Mucosa of descending colon (tissue), 3 donors: ENCODE results near the gene ACBD5. TPM values are rescaled to one million over a fixed set of nuclear protein-coding genes. Genes with fewer than 3 reads are reported as not detected.
"Not testable (repeated sequence)": the region's sequence is repeated elsewhere in the genome, so short reads cannot be mapped to it uniquely, and the experiment has no call there.

Experiments
- ATAC-seq: fragments of 200-7000 bp; cut with Tn5 transposase; one replicate; pipeline ENCODE4 v1.9.1; 2020; ENCODE audit warnings: mild to moderate bottlenecking, moderate library complexity
- DNase-seq, 3 donors: peaks; one replicate each; pipeline ENCODE4 v3.0.0-alpha.2; 2020
- H3K36me3 ChIP-seq: fragments of 200-600 bp; one replicate; pipeline ENCODE4 v1.8.0; 2021; ENCODE audit warnings: low read depth, mild to moderate bottlenecking
- H3K4me1 ChIP-seq: fragments of 200-600 bp; one replicate; pipeline ENCODE4 v1.8.0; 2021; ENCODE audit warnings: low read depth, mild to moderate bottlenecking
- H3K4me3 ChIP-seq: fragments of 200-600 bp; one replicate; pipeline ENCODE4 v1.8.0; 2021; ENCODE audit warnings: mild to moderate bottlenecking
- H3K9me3 ChIP-seq: fragments of 200-600 bp; one replicate; pipeline ENCODE4 v1.8.0; 2021; ENCODE audit warnings: mild to moderate bottlenecking
- CTCF ChIP-seq: fragments of 200-600 bp; IDR thresholded peaks from one replicate; pipeline ENCODE4 v1.8.0; 2022; ENCODE audit warnings: antibody characterized with exemption, mild to moderate bottlenecking
- intact Hi-C, 2 donors: fragments of 100-400 bp; cut with DNase I in 1 of 2; cut with micrococcal nuclease in 1 of 2; formaldehyde crosslinking; loops; one replicate each; pipeline versions ENCODE4 v1.11.0 to v1.11.1; 2022; cut with DNase I, micrococcal nuclease
- total RNA-seq, 3 donors: library from RNA; stranded (reverse); fragmentation: NEBNext Ultra II Directional in 2 of 3; extraction: Animal tissue kit (Norgen Biotek cat#: 25700) in 2 of 3; gene quantifications; one replicate each; pipeline versions ENCODE4 v1.2.1 to v1.2.4, GENCODE V29; 2021 to 2023
- donor health status: DM: no; HTN: no; CAD: no; lungs with moderate emphysema.
- donor health status: DM: no; HTN: no; CAD: no.
- donor health status: DM: no; HTN: yes; CAD: no.

The ACBD5 gene
- total RNA-seq, 3 donors from 2014 or later: 28.3 to 39.9 (median 31.9) TPM

DNA sequence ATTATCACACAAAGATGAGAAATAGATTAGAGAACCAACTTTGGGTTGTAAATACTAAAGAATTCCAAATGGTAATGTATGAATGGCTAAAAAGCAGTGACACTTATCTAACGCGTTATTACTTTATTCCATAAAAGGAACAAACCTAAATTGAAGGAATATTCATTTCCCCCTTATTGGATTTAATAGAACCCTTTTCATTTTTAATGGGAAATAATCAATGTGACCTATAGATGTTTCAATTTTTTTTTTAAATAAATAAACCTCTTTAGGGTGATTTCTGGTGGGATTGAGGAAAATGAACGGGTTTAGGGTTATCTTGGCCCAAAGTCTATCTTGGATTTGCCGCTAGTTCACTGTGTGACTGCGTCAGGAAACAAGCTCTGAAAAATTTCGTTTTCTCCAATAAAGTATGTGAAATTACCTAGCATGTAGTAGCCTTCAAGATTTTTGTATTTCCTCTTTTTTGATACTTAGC is 1.9 kb upstream of the ACBD5 start:
- TF ChIP-seq CTCF: no peak
- Histone ChIP-seq H3K4me1 (peaks cover 26% of the 10 kb centered on the region), H3K36me3 (peaks cover 4% of the 10 kb centered on the region), H3K4me3 (peak overlapping the region; percentile 15), H3K9me3 (no peaks in the 10 kb centered on the region)
- DNase-seq (no peak), ATAC-seq (no peak)
- intact Hi-C loops: no loop called here

DNA sequence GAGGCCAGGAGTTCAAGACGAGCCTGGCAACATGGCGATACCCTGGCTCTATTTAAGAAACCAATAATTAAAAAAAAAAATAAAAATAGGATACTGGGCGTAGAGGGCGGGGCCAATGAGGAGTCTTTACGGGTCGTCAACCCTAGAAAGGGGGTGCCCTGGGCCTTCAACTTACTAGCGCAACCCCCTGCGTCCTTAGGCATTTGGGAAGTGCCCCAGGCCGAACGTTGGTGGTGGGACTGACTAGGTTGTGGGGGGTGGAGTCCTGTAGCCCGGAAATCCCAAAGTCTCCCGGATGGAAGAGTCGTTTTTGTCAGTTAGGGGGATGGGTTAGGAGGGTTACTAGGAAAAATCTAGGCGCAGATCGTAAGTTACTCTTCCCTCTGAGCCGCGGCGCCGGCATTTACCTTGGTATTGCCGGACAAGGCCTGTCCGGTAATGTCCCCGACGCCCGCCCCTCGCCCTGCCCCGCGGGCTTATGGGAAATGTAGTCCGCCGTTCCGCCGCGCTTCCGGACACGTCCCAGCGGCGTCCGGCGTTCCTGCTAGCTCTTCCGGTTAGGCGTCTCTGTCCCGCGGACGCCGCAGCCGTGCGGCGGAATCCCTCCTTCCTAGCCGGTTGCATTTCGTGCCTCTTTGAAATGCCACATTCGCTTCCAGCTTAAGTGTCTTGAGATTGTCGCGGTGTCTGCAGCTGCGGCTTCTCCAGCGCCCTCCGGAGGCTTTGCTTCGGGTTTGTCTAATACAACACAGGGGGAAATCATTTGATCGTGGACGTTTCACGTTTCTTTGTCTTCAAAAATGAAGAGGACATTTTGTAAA is 1.3 kb upstream of the ACBD5 start:
- Histone ChIP-seq H3K4me1 (peaks cover 26% of the 10 kb centered on the region), H3K4me3 (peak overlapping the region; percentile 15), H3K36me3 (peaks cover 4% of the 10 kb centered on the region), H3K9me3 (no peaks in the 10 kb centered on the region)
- no peak for TF ChIP-seq CTCF
- intact Hi-C loops: no loop called here
- DNase-seq (peak; percentile 94 to 96 (median 95)), ATAC-seq (peak; percentile 85)

GRCh38 chr10:27241010-27241651 is 534 bp upstream of the ACBD5 start:
- TF ChIP-seq CTCF: no peak
- Histone ChIP-seq H3K4me1 (peaks cover 26% of the 10 kb centered on the region), H3K36me3 (peaks cover 4% of the 10 kb centered on the region), H3K9me3 (no peaks in the 10 kb centered on the region), H3K4me3 (peak overlapping the region; percentile 52)
- intact Hi-C loops: no loop called here
- ATAC-seq: peak; percentile 15
- DNase-seq: peak; percentile 42 to 65 (median 63)

GRCh38 chr10:27237531-27237930 is 3.1 kb downstream of the ACBD5 start:
- peaks cover 27% of the 10 kb centered on the region for H3K4me1 ChIP-seq
- H3K4me3 ChIP-seq, H3K9me3 ChIP-seq, DNase-seq, ATAC-seq, intact Hi-C loops, H3K36me3 ChIP-seq: not testable (repeated sequence)

DNA sequence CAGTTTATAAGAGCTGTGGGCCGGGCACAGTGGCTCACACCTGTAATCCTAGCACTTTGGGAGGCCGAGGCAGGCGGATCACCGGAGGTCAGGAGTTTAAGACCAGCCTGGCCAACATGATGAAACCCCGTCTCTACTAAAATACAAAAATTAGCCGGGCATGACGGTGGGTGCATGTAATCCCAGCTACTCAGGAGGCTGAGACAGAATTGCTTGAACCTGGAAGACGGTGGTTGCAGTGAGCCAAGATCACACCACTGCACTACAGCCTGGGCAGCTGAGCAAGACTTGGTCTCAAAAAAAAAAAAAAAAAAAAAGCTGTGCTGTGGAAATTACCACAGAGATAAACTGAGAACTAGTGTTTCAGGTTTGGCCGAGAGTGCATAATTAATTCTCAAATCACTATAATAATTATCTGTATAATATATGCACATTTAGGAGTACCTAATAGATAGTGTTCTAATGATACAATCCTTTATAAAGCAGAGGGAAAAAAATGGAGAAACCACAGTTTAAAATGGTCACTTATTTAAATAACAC is 3.9 kb downstream of the ACBD5 start:
- ATAC-seq, H3K9me3 ChIP-seq, DNase-seq, H3K36me3 ChIP-seq, intact Hi-C loops, H3K4me3 ChIP-seq: not testable (repeated sequence)
- H3K4me1 ChIP-seq: peaks cover 27% of the 10 kb centered on the region

DNA sequence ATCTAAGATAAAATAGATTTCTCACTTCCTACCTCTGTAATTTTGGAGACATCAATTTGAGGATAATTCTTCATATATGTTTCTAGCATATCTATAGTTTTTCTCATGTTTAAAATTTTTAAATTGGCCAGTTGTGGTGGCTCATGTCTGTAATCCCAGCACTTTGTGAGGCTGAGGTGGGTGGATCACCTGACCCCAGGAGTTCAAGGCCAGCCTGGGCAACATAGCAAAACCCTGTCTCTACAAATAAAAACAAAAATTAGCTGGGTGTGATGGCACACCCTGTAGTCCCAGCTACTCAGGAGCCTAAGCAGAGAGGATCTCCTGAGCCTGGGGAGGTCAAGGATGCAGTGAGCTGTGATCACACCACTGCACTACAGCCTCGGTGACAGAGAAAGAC is 4.9 kb downstream of the ACBD5 start:
- H3K9me3 ChIP-seq: no peaks in the 10 kb centered on the region
- no peak for DNase-seq
- H3K4me1 ChIP-seq: peaks cover 20% of the 10 kb centered on the region
- intact Hi-C loops: no loop called here
- ATAC-seq: no peak
- no peak for TF ChIP-seq CTCF
- H3K4me3 ChIP-seq: no peak overlapping the region
- no peaks in the 10 kb centered on the region for H3K36me3 ChIP-seq
